ENCODE measurements around the gene JADE1.

The JADE1 gene

GRCh38 chr4:128916832-128917231, 107.3 kb downstream of the JADE1 start:
- peak; percentile 46 for DNase-seq (ENCODE audit: low read depth)

GRCh38 chr4:128917781-128918180, 108.3 kb downstream of the JADE1 start:
- peak; percentile 45 for DNase-seq (ENCODE audit: low read depth)
- H3K4me3 ChIP-seq (ENCODE audit: low read depth, low read length) = no peak overlapping the region
- no peak for TF ChIP-seq CTCF (IDR thresholded peaks at IDR 0.05; ENCODE audit: low read depth, low read length, missing control alignments)

More at GRCh38 chr4:128916832-128917231, 107.3 kb downstream of the JADE1 start:
- no peak overlapping the region for H3K4me3 ChIP-seq (ENCODE audit: low read depth, low read length)
- TF ChIP-seq CTCF (IDR thresholded peaks at IDR 0.05; ENCODE audit: low read depth, low read length, missing control alignments) = no peak

- no peak for TF ChIP-seq CTCF (IDR thresholded peaks at IDR 0.05; ENCODE audit: low read depth, low read length, missing control alignments)
- no peak overlapping the region for H3K4me3 ChIP-seq (ENCODE audit: low read depth, low read length)
- no peak for DNase-seq (ENCODE audit: low read depth)
Measured at GRCh38 chr4:128921954-128922353, 112.5 kb downstream of the JADE1 start.
